Measurements from ENCODE around the gene RBMS1.

DNA sequence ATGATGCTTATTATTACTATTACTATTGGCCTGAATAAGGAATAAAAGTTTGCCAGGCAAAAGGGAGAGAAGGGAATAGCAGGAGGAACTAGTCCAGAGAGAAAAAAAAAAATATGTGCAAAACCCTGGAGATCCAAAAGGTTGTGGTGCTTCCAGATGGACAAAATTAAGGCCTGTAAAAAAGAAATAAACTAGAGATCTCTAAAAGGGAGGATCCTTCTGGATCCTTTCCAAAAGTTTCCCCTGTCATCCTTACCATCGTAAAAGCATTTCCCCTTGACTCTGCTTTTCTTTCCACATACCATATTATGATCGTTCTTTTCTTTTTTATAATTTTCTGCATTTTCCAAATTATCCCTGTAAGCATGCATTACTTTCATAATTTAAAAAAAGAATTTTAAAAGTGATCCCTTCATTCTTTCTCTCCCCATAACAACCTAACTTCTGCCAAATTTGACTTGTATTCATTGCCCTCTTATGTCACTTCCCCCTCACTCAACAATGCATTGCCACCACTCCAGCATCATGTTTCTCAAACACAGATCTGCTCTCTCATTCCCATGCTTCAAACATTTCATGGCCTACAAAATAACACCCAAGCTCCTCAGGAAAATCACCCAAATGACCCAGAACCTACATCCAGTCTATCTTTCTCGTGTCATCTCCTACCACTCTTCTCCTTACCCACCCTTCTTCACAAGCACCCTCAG lies 40.3 kb downstream of the RBMS1 start:
- TF ChIP-seq, protein P1, sequence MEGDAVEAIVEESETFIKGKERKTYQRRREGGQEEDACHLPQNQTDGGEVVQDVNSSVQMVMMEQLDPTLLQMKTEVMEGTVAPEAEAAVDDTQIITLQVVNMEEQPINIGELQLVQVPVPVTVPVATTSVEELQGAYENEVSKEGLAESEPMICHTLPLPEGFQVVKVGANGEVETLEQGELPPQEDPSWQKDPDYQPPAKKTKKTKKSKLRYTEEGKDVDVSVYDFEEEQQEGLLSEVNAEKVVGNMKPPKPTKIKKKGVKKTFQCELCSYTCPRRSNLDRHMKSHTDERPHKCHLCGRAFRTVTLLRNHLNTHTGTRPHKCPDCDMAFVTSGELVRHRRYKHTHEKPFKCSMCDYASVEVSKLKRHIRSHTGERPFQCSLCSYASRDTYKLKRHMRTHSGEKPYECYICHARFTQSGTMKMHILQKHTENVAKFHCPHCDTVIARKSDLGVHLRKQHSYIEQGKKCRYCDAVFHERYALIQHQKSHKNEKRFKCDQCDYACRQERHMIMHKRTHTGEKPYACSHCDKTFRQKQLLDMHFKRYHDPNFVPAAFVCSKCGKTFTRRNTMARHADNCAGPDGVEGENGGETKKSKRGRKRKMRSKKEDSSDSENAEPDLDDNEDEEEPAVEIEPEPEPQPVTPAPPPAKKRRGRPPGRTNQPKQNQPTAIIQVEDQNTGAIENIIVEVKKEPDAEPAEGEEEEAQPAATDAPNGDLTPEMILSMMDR (IDR thresholded peaks at IDR 0.05 in 4 of 5, conservative IDR thresholded peaks at IDR 0.05 in 1 of 5): no peak
- no peak for TF ChIP-seq POLR2A (IDR thresholded peaks at IDR 0.05)
